HepG2 (cell line): ENCODE data around the gene HMBS. TPM values are rescaled to one million over a fixed set of nuclear protein-coding genes. Genes with fewer than 3 reads are reported as not detected.

Experiments
- ATAC-seq: fragments of 200-7000 bp; cut with Tn5 transposase; 3 replicates; pipeline ENCODE4 v1.9.1; 2020; ENCODE audit warnings: mild to moderate bottlenecking, moderate library complexity
- BruUV-seq: library from RNA; stranded (reverse); fragments of 400-500 nt; replicated peaks from 2 replicates; lab custom pipeline; 2021; lab: Mats Ljungman, UMichigan
- CTCF ChIA-PET: fragments of 300-600 bp; formaldehyde crosslinking; extraction: SDS; loops from one replicate; lab custom pipeline; 2021; ENCODE audit warnings: low total read pairs, inconsistent platforms, low intra/inter-chr PET ratio; lab: Yijun Ruan, JAX
- POLR2A ChIA-PET: fragments of 350-600 bp; sonication (Branson Sonifier 250); formaldehyde crosslinking; loops from one replicate; lab custom pipeline; 2020; ENCODE audit warnings: antibody characterized with exemption, inconsistent platforms; lab: Yijun Ruan, JAX
- DNase-seq: peaks from one replicate; pipeline ENCODE4 v3.0.0-alpha.2; 2015; ENCODE audit warnings: low spot score
- FAIRE-seq: peaks from 3 replicates; lab custom pipeline; 2011; peaks lifted over from hg19 to GRCh38; lab: Jason Lieb, UNC
- H2AFZ ChIP-seq: one replicate; pipeline ENCODE4 v1.6.1; 2011; ENCODE audit warnings: low read length, inconsistent platforms
- H3K27ac ChIP-seq: fragments of 300-600 bp; 3 replicates; pipeline ENCODE4 v1.8.0; 2011; ENCODE audit warnings: mixed run types, mild to moderate bottlenecking, mixed read lengths, low read length, inconsistent platforms; ENCODE audit not compliant: insufficient read depth; ENCODE audit errors: extremely low read length
- H3K27me3 ChIP-seq, 2 experiments: fragments of 200-600 bp in 1 of 2; 2 replicates in 1 of 2; 3 replicates in 1 of 2; pipeline versions ENCODE4 v1.6.0 to v1.8.0; 2011; ENCODE audit warnings: low read length in 2 of 2, mild to moderate bottlenecking in 2 of 2, moderate library complexity in 2 of 2, inconsistent platforms in 1 of 2; ENCODE audit not compliant: insufficient read depth in 2 of 2, control insufficient read depth in 1 of 2
- H3K36me3 ChIP-seq, 2 experiments: fragments of 200-600 bp in 1 of 2; replicated peaks in 1 of 2; 2 replicates in 1 of 2; 3 replicates in 1 of 2; pipeline versions ENCODE4 v1.5.1 to v1.8.0; 2011; ENCODE audit warnings: low read length in 2 of 2, inconsistent platforms in 1 of 2; ENCODE audit not compliant: insufficient read depth in 2 of 2, control insufficient read depth in 1 of 2
- H3K4me1 ChIP-seq: 2 replicates; pipeline ENCODE4 v1.5.1; 2012; ENCODE audit warnings: low read length, inconsistent platforms; ENCODE audit not compliant: insufficient read depth
- H3K4me2 ChIP-seq: 2 replicates; pipeline ENCODE4 v1.6.0; 2011; ENCODE audit warnings: low read depth, low read length, inconsistent platforms
- H3K4me3 ChIP-seq, 3 experiments: fragments of 200-600 bp in 1 of 3; sonication (generic), shearing (Covaris generic) in 1 of 3; replicated peaks in 1 of 3; 2 replicates each; pipeline ENCODE4 v1.5.1; 2011 to 2016; ENCODE audit warnings: low read length in 3 of 3, inconsistent platforms in 2 of 3, low read depth in 2 of 3, mild to moderate bottlenecking in 2 of 3, control low read depth in 1 of 3, mixed read lengths in 1 of 3; ENCODE audit not compliant: insufficient read depth in 1 of 3
- H3K79me2 ChIP-seq: one replicate; pipeline ENCODE4 v1.6.1; 2011; ENCODE audit warnings: low read length, inconsistent platforms; ENCODE audit not compliant: insufficient read depth
- H3K9ac ChIP-seq: 2 replicates; pipeline ENCODE4 v1.6.0; 2011; ENCODE audit warnings: mild to moderate bottlenecking, low read depth, low read length, inconsistent platforms; ENCODE audit not compliant: insufficient read depth
- H3K9me3 ChIP-seq: 2 replicates; pipeline ENCODE4 v1.5.1; 2012; ENCODE audit warnings: mild to moderate bottlenecking, low read length
- H4K20me1 ChIP-seq: 2 replicates; pipeline ENCODE4 v1.6.0; 2011; ENCODE audit warnings: inconsistent platforms, mild to moderate bottlenecking, low read length, moderate library complexity; ENCODE audit not compliant: insufficient read depth
- ARNTL ChIP-seq: sonication (generic); formaldehyde crosslinking; IDR thresholded peaks from 2 replicates; pipeline ENCODE4 v1.4.0; 2020; ENCODE audit warnings: mild to moderate bottlenecking, missing genetic modification reagents
- CCAR2 ChIP-seq: fragments of 200-400 bp; formaldehyde crosslinking; optimal IDR thresholded peaks from 2 replicates; pipeline ENCODE3; 2018; ENCODE audit warnings: low read depth, mild to moderate bottlenecking, low read length, moderate library complexity
- KLF15 ChIP-seq: sonication (generic); formaldehyde crosslinking; IDR thresholded peaks from 2 replicates; pipeline ENCODE4 v1.8.1; 2023; ENCODE audit warnings: borderline replicate concordance, mild to moderate bottlenecking, inconsistent platforms, missing genetic modification reagents, mixed read lengths
- NR3C1 ChIP-seq: sonication (generic); formaldehyde crosslinking; IDR thresholded peaks from 2 replicates; pipeline ENCODE4 v1.4.0; 2020; ENCODE audit warnings: missing genetic modification reagents
- PCBP1 ChIP-seq: fragments of 200-400 bp; formaldehyde crosslinking; IDR thresholded peaks from 2 replicates; pipeline ENCODE4 v1.6.1; 2017; ENCODE audit warnings: mild to moderate bottlenecking, low read depth, low read length, borderline replicate concordance
- ZBTB21 ChIP-seq: sonication (generic); formaldehyde crosslinking; IDR thresholded peaks from 2 replicates; pipeline ENCODE4 v1.4.0; 2020; ENCODE audit warnings: missing genetic modification reagents
- ZNF136 ChIP-seq: sonication (generic); formaldehyde crosslinking; IDR thresholded peaks from 2 replicates; pipeline ENCODE4 v1.8.1; 2022; ENCODE audit warnings: low read depth, mild to moderate bottlenecking, moderate library complexity, missing genetic modification reagents
- ZNF546 ChIP-seq: sonication (generic); formaldehyde crosslinking; conservative IDR thresholded peaks from 2 replicates; pipeline ENCODE4 v1.8.1; 2023; ENCODE audit warnings: mild to moderate bottlenecking, missing genetic modification reagents
- ZNF569 ChIP-seq: sonication (generic); formaldehyde crosslinking; IDR thresholded peaks from 2 replicates; pipeline ENCODE4 v1.5.0; 2020; ENCODE audit warnings: mild to moderate bottlenecking, missing genetic modification reagents, moderate library complexity, borderline replicate concordance
- ZNF747 ChIP-seq: sonication (generic); formaldehyde crosslinking; IDR thresholded peaks from 2 replicates; pipeline ENCODE4 v1.8.1; 2023; ENCODE audit warnings: missing genetic modification reagents, mild to moderate bottlenecking, borderline replicate concordance
- ZNF781 ChIP-seq: sonication (generic); formaldehyde crosslinking; IDR thresholded peaks from 2 replicates; pipeline ENCODE4 v1.5.1; 2020; ENCODE audit warnings: borderline replicate concordance, mild to moderate bottlenecking, missing genetic modification reagents; ENCODE audit errors: not compliant biosample characterization
- ZNF816 ChIP-seq: sonication (generic); formaldehyde crosslinking; IDR thresholded peaks from 2 replicates; pipeline ENCODE4 v1.8.0; 2022; ENCODE audit warnings: missing genetic modification reagents, mild to moderate bottlenecking, borderline replicate concordance
- WGBS: methylation state at CpG from one replicate; pipeline ENCODE4 v1.1.6; 2017; ENCODE audit warnings: low lambda C conversion rate; 5-methylcytosine and 5-hydroxymethylcytosine counted together
- in situ Hi-C: cut with HindIII; loops from 2 replicates; pipeline ENCODE4 v1.10.0; 2017; ENCODE audit warnings: low pct_unique_long_range_greater_than_20kb; ENCODE audit not compliant: extremely low pct_ligation_motif_present
- intact Hi-C: fragments of 100-400 bp; cut with micrococcal nuclease; formaldehyde crosslinking; loops from one replicate; pipeline ENCODE4 v1.10.0; 2022; ENCODE audit not compliant: unreplicated experiment
- polyA plus RNA-seq, 8 experiments: library from polyadenylated mRNA; depleted of rRNA in 3 of 8; stranded (reverse) in 7 of 8; unstranded in 1 of 8; fragments of >200 nt; fragmentation: Illumina TruSeq in 4 of 8; extraction: Trizol in 4 of 8; gene quantifications; 2 replicates each; pipeline versions ENCODE4 v1.2.1 to v1.2.3, GENCODE V29; 2011 to 2016; ENCODE audit warnings: low read depth in 4 of 8, missing spikeins in 1 of 8, mixed read lengths in 1 of 8; ENCODE audit not compliant: insufficient read depth in 1 of 8
- total RNA-seq, 5 experiments: library from RNA; depleted of rRNA; stranded (reverse); fragments of >200 nt; fragmentation: Illumina TruSeq; extraction: Trizol; gene quantifications; 2 replicates each; pipeline ENCODE4 v1.2.3, GENCODE V29; 2016; ENCODE audit warnings: low read depth in 1 of 5
- TF ChIP-seq, protein P1 (sequence below): sonication (generic); formaldehyde crosslinking; IDR thresholded peaks from 2 replicates; pipeline ENCODE4 v1.4.0; 2020; ENCODE audit warnings: mild to moderate bottlenecking, missing genetic modification reagents
- TF ChIP-seq, protein P2 (sequence below): sonication (generic); formaldehyde crosslinking; IDR thresholded peaks from 2 replicates; pipeline ENCODE4 v1.8.1; 2023; ENCODE audit warnings: mild to moderate bottlenecking, missing genetic modification reagents
- TF ChIP-seq, protein P3 (sequence below): sonication (generic); formaldehyde crosslinking; IDR thresholded peaks from 2 replicates; pipeline ENCODE4 v1.8.1; 2023; ENCODE audit warnings: missing genetic modification reagents, mild to moderate bottlenecking, borderline replicate concordance
- TF ChIP-seq, protein P4 (sequence below): sonication (generic); formaldehyde crosslinking; IDR thresholded peaks from 2 replicates; pipeline ENCODE4 v1.4.0; 2020; ENCODE audit warnings: missing genetic modification reagents

The HMBS gene
- total and polyA plus RNA-seq, 2 of the 13 experiments (the other 11 are each of a cell fraction or from before 2014, with no cell fraction given), result 9.4 to 46.9 TPM

DNA sequence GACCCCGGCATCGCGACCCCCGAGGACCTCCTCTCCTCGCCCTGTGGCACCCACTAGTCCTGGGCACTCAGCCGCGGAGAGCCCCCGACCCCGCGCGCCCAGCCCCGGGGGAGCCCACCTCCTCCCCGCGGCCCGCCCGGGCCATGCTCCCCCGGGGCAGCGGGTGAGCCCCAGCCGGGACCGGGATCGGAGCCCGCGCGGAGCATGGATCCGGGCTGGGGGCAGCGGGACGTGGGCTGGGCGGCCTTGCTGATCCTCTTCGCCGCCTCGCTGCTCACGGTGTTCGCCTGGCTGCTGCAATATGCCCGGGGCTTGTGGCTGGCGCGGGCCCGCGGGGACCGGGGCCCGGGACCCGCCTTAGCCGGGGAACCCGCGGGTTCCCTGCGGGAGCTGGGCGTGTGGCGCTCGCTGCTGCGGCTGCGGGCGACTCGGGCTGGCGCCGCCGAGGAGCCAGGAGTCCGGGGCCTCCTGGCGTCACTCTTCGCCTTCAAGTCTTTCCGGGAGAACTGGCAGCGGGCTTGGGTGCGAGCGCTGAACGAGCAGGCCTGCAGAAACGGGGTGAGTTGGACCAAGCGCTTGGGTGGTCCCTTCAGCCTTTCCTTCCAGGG is 23.0 kb downstream of the HMBS start (continued):
- TF ChIP-seq, protein P1, sequence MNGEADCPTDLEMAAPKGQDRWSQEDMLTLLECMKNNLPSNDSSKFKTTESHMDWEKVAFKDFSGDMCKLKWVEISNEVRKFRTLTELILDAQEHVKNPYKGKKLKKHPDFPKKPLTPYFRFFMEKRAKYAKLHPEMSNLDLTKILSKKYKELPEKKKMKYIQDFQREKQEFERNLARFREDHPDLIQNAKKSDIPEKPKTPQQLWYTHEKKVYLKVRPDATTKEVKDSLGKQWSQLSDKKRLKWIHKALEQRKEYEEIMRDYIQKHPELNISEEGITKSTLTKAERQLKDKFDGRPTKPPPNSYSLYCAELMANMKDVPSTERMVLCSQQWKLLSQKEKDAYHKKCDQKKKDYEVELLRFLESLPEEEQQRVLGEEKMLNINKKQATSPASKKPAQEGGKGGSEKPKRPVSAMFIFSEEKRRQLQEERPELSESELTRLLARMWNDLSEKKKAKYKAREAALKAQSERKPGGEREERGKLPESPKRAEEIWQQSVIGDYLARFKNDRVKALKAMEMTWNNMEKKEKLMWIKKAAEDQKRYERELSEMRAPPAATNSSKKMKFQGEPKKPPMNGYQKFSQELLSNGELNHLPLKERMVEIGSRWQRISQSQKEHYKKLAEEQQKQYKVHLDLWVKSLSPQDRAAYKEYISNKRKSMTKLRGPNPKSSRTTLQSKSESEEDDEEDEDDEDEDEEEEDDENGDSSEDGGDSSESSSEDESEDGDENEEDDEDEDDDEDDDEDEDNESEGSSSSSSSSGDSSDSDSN (CRISPR knock-in tag), result peak; percentile 14; the same call in 1 of the 2 replicates
- TF ChIP-seq ZNF546 (peak; percentile 73; the same call in 1 of the 2 replicates), ZNF816 (CRISPR knock-in tag) (no peak)
- TF ChIP-seq, protein P2, sequence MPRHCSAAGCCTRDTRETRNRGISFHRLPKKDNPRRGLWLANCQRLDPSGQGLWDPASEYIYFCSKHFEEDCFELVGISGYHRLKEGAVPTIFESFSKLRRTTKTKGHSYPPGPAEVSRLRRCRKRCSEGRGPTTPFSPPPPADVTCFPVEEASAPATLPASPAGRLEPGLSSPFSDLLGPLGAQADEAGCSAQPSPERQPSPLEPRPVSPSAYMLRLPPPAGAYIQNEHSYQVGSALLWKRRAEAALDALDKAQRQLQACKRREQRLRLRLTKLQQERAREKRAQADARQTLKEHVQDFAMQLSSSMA, result 0 out of 2 replicates have a peak, but pooled peaks have one; percentile 10
- TF ChIP-seq, protein P3, sequence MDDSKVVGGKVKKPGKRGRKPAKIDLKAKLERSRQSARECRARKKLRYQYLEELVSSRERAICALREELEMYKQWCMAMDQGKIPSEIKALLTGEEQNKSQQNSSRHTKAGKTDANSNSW (CRISPR knock-in tag), result no peak
- TF ChIP-seq, all 625 proteins: peak for 22

DNA sequence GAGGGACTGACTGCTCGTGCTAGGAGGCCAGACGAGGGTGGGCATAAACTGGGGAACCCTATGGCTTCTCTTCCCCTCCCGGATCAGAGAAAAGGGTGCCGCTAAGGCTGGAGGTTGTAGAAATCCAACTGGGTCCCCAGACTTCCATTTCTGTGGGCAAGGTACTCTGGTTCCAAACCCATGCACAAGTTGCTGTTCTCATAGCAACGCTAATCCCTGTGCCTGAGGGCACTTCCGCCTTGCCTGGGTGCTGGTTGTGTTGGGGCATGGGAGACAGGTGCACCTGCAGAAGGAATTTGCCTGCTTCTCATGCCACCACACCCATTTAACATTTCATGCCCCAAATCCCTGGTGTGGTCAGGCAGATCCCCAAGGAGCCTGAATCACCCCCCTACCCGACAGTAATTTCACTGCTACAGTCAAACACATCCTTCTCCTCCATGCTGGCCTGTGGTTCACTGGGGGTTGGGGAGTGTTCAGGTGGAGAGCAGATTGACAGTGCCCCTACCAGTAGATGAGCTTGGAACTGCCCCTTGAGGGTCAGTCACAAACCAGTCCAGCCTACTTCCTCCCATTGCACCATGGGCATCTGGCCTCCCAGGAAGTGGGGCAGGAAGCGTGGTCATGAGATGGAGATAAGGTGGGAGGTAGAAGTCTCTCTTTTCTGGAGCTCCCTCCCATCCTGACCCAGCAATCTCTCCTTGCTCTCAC is 23.6 kb downstream of the HMBS start:
- Histone ChIP-seq H3K27ac (peak overlapping the region; percentile 65), H3K27me3 (no peaks in the 10 kb centered on the region; a peak in 1 of 5 replicates), H3K4me2 (peak overlapping the region; percentile 82), H3K9ac (peak overlapping the region; percentile 77), H3K4me1 (peaks cover 33% of the 10 kb centered on the region), H3K36me3 (peaks cover 1 to 23% of the 10 kb centered on the region in 2 experiments), H3K79me2 (no peaks in the 10 kb centered on the region), H4K20me1 (no peaks in the 10 kb centered on the region), H2AFZ (no peak overlapping the region), H3K4me3 (peak overlapping the region; percentile 68 to 86 (median 85)), H3K9me3 (no peaks in the 10 kb centered on the region)
- POLR2A ChIA-PET, result interaction anchor here (0.8 to 4.2 kb wide), 8 partner anchors 9 to 316 kb away, joined by 3 to 75 read pairs (median 5); partner anchors contain the start of genes HINFP, HMBS, NHERF4 and VPS11
- CTCF ChIA-PET, result no interaction called here
- intact Hi-C loops (loop anchor here (5.0 kb wide), 1 partner anchor 89 kb away; no protein-coding TSS in a partner anchor), in situ Hi-C loops (no loop called here)
- 19% methylated on average over 2 of the region's 8 CpGs for WGBS
- ATAC-seq, result peak; percentile 76
- DNase-seq, result peak; percentile 73
- no TSS peak for BruUV-seq
- FAIRE-seq, result peak; percentile 76
- no peak for TF ChIP-seq KLF15 (CRISPR knock-in tag)
- TF ChIP-seq, protein P4, sequence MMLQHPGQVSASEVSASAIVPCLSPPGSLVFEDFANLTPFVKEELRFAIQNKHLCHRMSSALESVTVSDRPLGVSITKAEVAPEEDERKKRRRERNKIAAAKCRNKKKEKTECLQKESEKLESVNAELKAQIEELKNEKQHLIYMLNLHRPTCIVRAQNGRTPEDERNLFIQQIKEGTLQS (CRISPR knock-in tag), result no peak
- TF ChIP-seq CCAR2, result no peak
- no peak for TF ChIP-seq ZNF136 (CRISPR knock-in tag)
- TF ChIP-seq ZNF569 (CRISPR knock-in tag), result no peak
- TF ChIP-seq PCBP1, result no peak
- TF ChIP-seq ZNF747 (CRISPR knock-in tag), result no peak
- TF ChIP-seq ARNTL (CRISPR knock-in tag), result no peak
- TF ChIP-seq ZNF781 (CRISPR knock-in tag), result no peak
- TF ChIP-seq NR3C1 (CRISPR knock-in tag), result no peak
- no peak for TF ChIP-seq ZBTB21 (CRISPR knock-in tag)
